HG03135 (cell line): Measurements from ENCODE around the gene TGM5.
"Not testable (repeated sequence)": the region's sequence is repeated elsewhere in the genome, so short reads cannot be mapped to it uniquely, and the experiment has no call there.

Experiments
- ATAC-seq: cut with Tn5 transposase; IDR thresholded peaks from one replicate; pipeline ENCODE4 v1.9.1; 2021; ENCODE audit warnings: mild to moderate bottlenecking, moderate library complexity; ENCODE audit not compliant: unreplicated experiment

TGM5 gene

GRCh38 chr15:43266834-43267233 lies at the start of gene TGM5:
Gene TGM5, minus strand, starts transcription at chr15:43266928. Its CDS starts 79 bp downstream, at chr15:43266849.
- no peak for ATAC-seq

GRCh38 chr15:43314171-43314570 lies 47.4 kb upstream of the TGM5 start:
- ATAC-seq, result no peak

- no peak for ATAC-seq
Observed at GRCh38 chr15:43312378-43312777, 45.6 kb upstream of the TGM5 start.

- no peak for ATAC-seq
Observed at GRCh38 chr15:43302205-43302817, 35.6 kb upstream of the TGM5 start, which contains the start of gene TGM7. Gene TGM7, minus strand, starts transcription at chr15:43302255.

- ATAC-seq, result no peak
Observed at GRCh38 chr15:43299884-43300283, 33.2 kb upstream of the TGM5 start.

GRCh38 chr15:43299411-43299810 lies 32.7 kb upstream of the TGM5 start:
- ATAC-seq, result no peak

- no peak for ATAC-seq
Observed at GRCh38 chr15:43294091-43294706, 27.5 kb upstream of the TGM5 start.

GRCh38 chr15:43293432-43293831 lies 26.7 kb upstream of the TGM5 start:
- ATAC-seq, result no peak

GRCh38 chr15:43292375-43293078 lies 25.8 kb upstream of the TGM5 start:
- no peak for ATAC-seq

GRCh38 chr15:43289656-43290055 lies 22.9 kb upstream of the TGM5 start:
- not testable (repeated sequence) for ATAC-seq

GRCh38 chr15:43287254-43287653 lies 20.5 kb upstream of the TGM5 start:
- ATAC-seq, result no peak

GRCh38 chr15:43286074-43286473 lies 19.3 kb upstream of the TGM5 start:
- no peak for ATAC-seq

- no peak for ATAC-seq
Observed at GRCh38 chr15:43285609-43286037, 18.9 kb upstream of the TGM5 start.

- ATAC-seq, result no peak
Observed at GRCh38 chr15:43283526-43283925, 16.8 kb upstream of the TGM5 start.

GRCh38 chr15:43281926-43282602 lies 15.3 kb upstream of the TGM5 start:
- no peak for ATAC-seq

GRCh38 chr15:43280996-43281395 lies 14.3 kb upstream of the TGM5 start:
- no peak for ATAC-seq

GRCh38 chr15:43279496-43279895 lies 12.8 kb upstream of the TGM5 start:
- ATAC-seq, result no peak

- ATAC-seq, result no peak
Observed at GRCh38 chr15:43278869-43279268, 12.1 kb upstream of the TGM5 start.

GRCh38 chr15:43277901-43278300 lies 11.2 kb upstream of the TGM5 start:
- ATAC-seq, result no peak

GRCh38 chr15:43277231-43277823 lies 10.6 kb upstream of the TGM5 start:
- ATAC-seq, result no peak

GRCh38 chr15:43276563-43277200 lies 10.0 kb upstream of the TGM5 start:
- no peak for ATAC-seq
